Measurements from ENCODE around the gene DRC7. TPM values are rescaled to one million over a fixed set of nuclear protein-coding genes. Genes with fewer than 3 reads are reported as not detected.

DRC7 gene
- polyA plus RNA-seq, 1 donor from 2014 or later, result 1.4 TPM

DNA sequence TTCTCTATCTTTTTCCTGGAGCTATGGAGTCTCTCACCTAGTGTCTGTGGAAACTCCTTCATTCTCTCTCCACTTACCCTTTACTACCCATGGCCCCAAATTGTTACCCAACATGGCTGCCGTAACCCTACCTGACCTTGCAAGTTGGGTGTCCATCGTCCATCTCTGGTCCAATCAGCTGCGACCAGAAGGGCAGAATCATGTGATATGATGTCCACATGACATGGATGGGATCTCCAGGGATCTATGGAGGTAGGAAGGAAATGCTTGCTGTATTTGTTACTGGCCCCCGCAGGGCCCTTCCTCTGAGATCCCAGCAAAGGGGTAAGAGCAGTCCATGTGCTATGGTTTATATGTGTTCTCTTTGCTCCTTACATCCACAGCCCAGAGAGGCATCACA, 8.0 kb upstream of the DRC7 start:
- Histone ChIP-seq H3K36me3 (ENCODE audit: insufficient read depth, low read length) (no peaks in the 10 kb centered on the region), H3F3A (ENCODE audit: insufficient read depth, low read length, poor library complexity, severe bottlenecking) (no peaks in the 10 kb centered on the region), H3K27me3 (ENCODE audit: insufficient read depth, low read depth, low read length) (no peaks in the 10 kb centered on the region), H3K9me2 (ENCODE audit: insufficient read depth, low read length) (no peaks in the 10 kb centered on the region), H4K20me1 (ENCODE audit: insufficient read depth) (no peaks in the 10 kb centered on the region), H3K27ac (ENCODE audit: low read length) (no peak overlapping the region), H3K79me2 (replicated peaks; ENCODE audit: insufficient read depth, low read length) (no peaks in the 10 kb centered on the region), H3K4me3 (ENCODE audit: low read length) (no peak overlapping the region), H2AFZ (ENCODE audit: low read depth, low read length) (no peak overlapping the region), H3K9me3 (ENCODE audit: low read length) (no peaks in the 10 kb centered on the region), H3K9ac (ENCODE audit: low read length) (no peak overlapping the region), H3K4me2 (ENCODE audit: low read length) (no peak overlapping the region)
- TF ChIP-seq RAD21 (conservative IDR thresholded peaks at IDR 0.05), result no peak
- no peak for TF ChIP-seq SMC3 (conservative IDR thresholded peaks at IDR 0.05; ENCODE audit: poor library complexity)
- TF ChIP-seq EP300 (conservative IDR thresholded peaks at IDR 0.05; ENCODE audit: poor library complexity, severe bottlenecking), result no peak
- TF ChIP-seq EZH2 (IDR thresholded peaks at IDR 0.05; ENCODE audit: borderline replicate concordance, insufficient read depth, low read length, poor library complexity, severe bottlenecking), result no peak
- TF ChIP-seq MXI1 (conservative IDR thresholded peaks at IDR 0.05; ENCODE audit: poor library complexity, severe bottlenecking), result no peak
- TF ChIP-seq TAF1 (IDR thresholded peaks at IDR 0.05; ENCODE audit: low read depth), result no peak
- no peak for TF ChIP-seq REST (IDR thresholded peaks at IDR 0.05; ENCODE audit: borderline replicate concordance)
- no peak for TF ChIP-seq CTCF (IDR thresholded peaks at IDR 0.05; ENCODE audit: poor library complexity, severe bottlenecking)
- no peak for TF ChIP-seq POLR2AphosphoS5 (IDR thresholded peaks at IDR 0.05)

DNA sequence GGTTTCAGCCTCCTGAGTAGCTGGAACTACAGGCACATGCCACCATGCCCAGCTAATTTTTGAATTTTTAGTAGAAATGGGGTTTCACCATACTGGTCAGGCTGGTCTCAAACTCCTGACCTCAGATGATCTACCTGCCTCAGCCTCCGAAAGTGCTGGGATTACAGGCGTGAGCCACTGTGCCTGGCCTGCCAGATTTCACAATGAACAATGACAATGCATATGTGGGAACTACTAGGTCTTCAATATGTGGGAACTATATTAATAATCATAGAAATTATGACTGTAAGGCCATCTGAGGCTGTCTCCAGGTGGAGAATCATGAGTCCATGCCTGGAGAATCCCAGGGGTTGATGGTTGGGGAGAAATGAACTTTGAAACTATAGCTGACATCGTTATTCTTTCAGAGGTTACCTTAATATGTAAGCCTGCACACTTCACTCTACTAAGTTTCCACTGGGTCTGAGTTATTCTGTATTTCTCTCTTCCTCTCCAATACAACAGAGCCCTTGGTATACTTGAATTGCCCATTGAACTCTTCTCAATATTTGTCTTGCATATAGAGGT, 7.2 kb upstream of the DRC7 start:
- Histone ChIP-seq H3K4me2 (ENCODE audit: low read length) (no peak overlapping the region), H3K27me3 (ENCODE audit: insufficient read depth, low read depth, low read length) (no peaks in the 10 kb centered on the region), H3K9me3 (ENCODE audit: low read length) (no peaks in the 10 kb centered on the region), H3K4me3 (ENCODE audit: low read length) (no peak overlapping the region), H3K36me3 (ENCODE audit: insufficient read depth, low read length) (no peaks in the 10 kb centered on the region), H2AFZ (ENCODE audit: low read depth, low read length) (no peak overlapping the region), H4K20me1 (ENCODE audit: insufficient read depth) (no peaks in the 10 kb centered on the region), H3K9me2 (ENCODE audit: insufficient read depth, low read length) (no peaks in the 10 kb centered on the region), H3K79me2 (replicated peaks; ENCODE audit: insufficient read depth, low read length) (no peaks in the 10 kb centered on the region), H3K27ac (ENCODE audit: low read length) (no peak overlapping the region), H3K9ac (ENCODE audit: low read length) (no peak overlapping the region), H3F3A (ENCODE audit: insufficient read depth, low read length, poor library complexity, severe bottlenecking) (no peaks in the 10 kb centered on the region)
- no peak for TF ChIP-seq POLR2AphosphoS5 (IDR thresholded peaks at IDR 0.05)
- no peak for TF ChIP-seq TAF1 (IDR thresholded peaks at IDR 0.05; ENCODE audit: low read depth)
- no peak for TF ChIP-seq EP300 (conservative IDR thresholded peaks at IDR 0.05; ENCODE audit: poor library complexity, severe bottlenecking)
- TF ChIP-seq REST (IDR thresholded peaks at IDR 0.05; ENCODE audit: borderline replicate concordance), result no peak
- no peak for TF ChIP-seq SMC3 (conservative IDR thresholded peaks at IDR 0.05; ENCODE audit: poor library complexity)
- no peak for TF ChIP-seq CTCF (IDR thresholded peaks at IDR 0.05; ENCODE audit: poor library complexity, severe bottlenecking)
- TF ChIP-seq MXI1 (conservative IDR thresholded peaks at IDR 0.05; ENCODE audit: poor library complexity, severe bottlenecking), result no peak
- no peak for TF ChIP-seq RAD21 (conservative IDR thresholded peaks at IDR 0.05)
- TF ChIP-seq EZH2 (IDR thresholded peaks at IDR 0.05; ENCODE audit: borderline replicate concordance, insufficient read depth, low read length, poor library complexity, severe bottlenecking), result no peak

All from neural cell (in vitro differentiated cells).